ENCODE data around the gene CAND1. TPM values are rescaled to one million over a fixed set of nuclear protein-coding genes. Genes with fewer than 3 reads are reported as not detected.

Gene CAND1
- total and polyA plus RNA-seq, 2 of the 8 experiments (the other 6 are each of a cell fraction or from before 2014, with no cell fraction given), result 39.4 to 271 TPM

- H3K9ac ChIP-seq (replicated peaks in 1 of 4; ENCODE audit: extremely low read depth in 1 of 4, low read depth in 3 of 4, low read length in 3 of 4), result peak overlapping the region; percentile 60 to 91 (median 91)
- TF ChIP-seq ATF3 (IDR thresholded peaks at IDR 0.05; ENCODE audit: insufficient read depth, low read depth, low read length) (no peak), ASH2L (IDR thresholded peaks at IDR 0.05; ENCODE audit: low read length) (peak; percentile 93), BACH1 (IDR thresholded peaks at IDR 0.05; ENCODE audit: low read length) (peak; percentile 36; the same call in 1 of the 2 replicates), POLR2A (IDR thresholded peaks at IDR 0.05; ENCODE audit: control extremely low read depth in 1 of 2, low read depth in 2 of 2, low read length in 2 of 2) (peak in 1 of 2 experiments; percentile 13; a peak in 2 of 3 replicates), ZNF274 (IDR thresholded peaks at IDR 0.05; ENCODE audit: borderline replicate concordance, extremely low read depth, low read length) (no peak), GTF2F1 (IDR thresholded peaks at IDR 0.05; ENCODE audit: borderline replicate concordance, low read depth, low read length) (no peak), POLR2AphosphoS5 (IDR thresholded peaks at IDR 0.05; ENCODE audit: low read depth, low read length) (no peak; the same call in 1 of the 2 replicates), SAP30 (IDR thresholded peaks at IDR 0.05; ENCODE audit: insufficient read depth, insufficient replicate concordance, low read length) (peak; percentile 57), GABPA (IDR thresholded peaks at IDR 0.05; ENCODE audit: borderline replicate concordance, insufficient read depth, low read length) (no peak), SUZ12 (IDR thresholded peaks at IDR 0.05; ENCODE audit: low read length) (no peak), SP1 (IDR thresholded peaks at IDR 0.05; ENCODE audit: low read depth, low read length) (no peak)
Measured at GRCh38 chr12:67269633-67270573, 745 bp downstream of the CAND1 start.

More at GRCh38 chr12:67269633-67270573, 745 bp downstream of the CAND1 start:
- Histone ChIP-seq H3K27ac (ENCODE audit: low read depth, low read length) (peak overlapping the region; percentile 96), H3K79me2 (ENCODE audit: control insufficient read depth in 1 of 2, insufficient read depth in 2 of 2, low read length in 2 of 2) (peaks cover 30 to 53% of the 10 kb centered on the region in 2 experiments), H4K20me1 (replicated peaks in 1 of 2; ENCODE audit: control insufficient read depth in 1 of 2, insufficient read depth in 2 of 2, low read length in 2 of 2) (peaks cover 2 to 10% of the 10 kb centered on the region in 2 experiments), H2BK12ac (ENCODE audit: low read depth, low read length) (no peak overlapping the region), H4K91ac (replicated peaks; ENCODE audit: insufficient read length, low read length) (no peak overlapping the region), H3K4ac (replicated peaks; ENCODE audit: insufficient read length, low read depth, low read length) (no peak overlapping the region), H3K14ac (ENCODE audit: insufficient read length) (no peak overlapping the region), H2BK20ac (ENCODE audit: low read length) (no peak overlapping the region), H2AK5ac (ENCODE audit: low read depth, low read length) (no peak overlapping the region), H3K79me1 (ENCODE audit: low read depth, low read length) (no peaks in the 10 kb centered on the region; the same call in 1 of the 2 replicates), H3K56ac (replicated peaks; ENCODE audit: insufficient read length, low read depth, low read length) (peak overlapping the region; percentile 62), H3K4me3 (ENCODE audit: extremely low read depth in 1 of 4, insufficient read depth in 2 of 4, low read depth in 3 of 4, low read length in 4 of 4) (peak overlapping the region; percentile 89 to 98 (median 96)), H4K8ac (ENCODE audit: extremely low read depth, insufficient read depth, low read length) (peak overlapping the region; percentile 98), H3K9me3 (ENCODE audit: insufficient read depth in 2 of 2, low read depth in 1 of 2, low read length in 1 of 2) (no peaks in the 10 kb centered on the region), H3K23ac (ENCODE audit: insufficient read length) (no peak overlapping the region), H2BK15ac (ENCODE audit: low read length) (no peak overlapping the region), H2BK120ac (replicated peaks; ENCODE audit: low read depth, low read length) (no peak overlapping the region), H3K27me3 (replicated peaks in 1 of 4; ENCODE audit: control insufficient read depth in 3 of 4, extremely low read depth in 1 of 4, insufficient read depth in 3 of 4, low read length in 3 of 4) (no peaks in the 10 kb centered on the region), H3K4me2 (ENCODE audit: insufficient read depth in 1 of 2, low read depth in 2 of 2, low read length in 2 of 2) (peak overlapping the region; percentile 72 to 95), H2AFZ (ENCODE audit: low read length) (no peak overlapping the region), H3K18ac (ENCODE audit: extremely low read depth, low read length) (peak overlapping the region; percentile 97; the same call in 1 of the 2 replicates), H2BK5ac (ENCODE audit: low read depth, low read length) (peak overlapping the region; percentile 94), H4K5ac (ENCODE audit: insufficient read length, low read depth, low read length) (peak overlapping the region; percentile 71), H3K4me1 (replicated peaks in 1 of 4; ENCODE audit: control insufficient read depth in 3 of 4, insufficient read depth in 4 of 4, low read length in 3 of 4) (peaks cover 0 to 2% (median 0%) of the 10 kb centered on the region in 4 experiments; a peak in 1 of 7 replicates), H3K23me2 (ENCODE audit: low read depth, low read length) (peaks cover 7% of the 10 kb centered on the region), H3K36me3 (ENCODE audit: control insufficient read depth in 2 of 4, insufficient read depth in 4 of 4, low read length in 3 of 4) (peaks cover 0 to 9% (median 0%) of the 10 kb centered on the region in 4 experiments; a peak in 1 of 8 replicates)
- ChIA-PET CTCF (ENCODE audit: partially characterized antibody) (interaction anchor here (1.2 to 1.6 kb wide), 3 partner anchors 9 to 245 kb away, joined by 4 to 6 read pairs (median 6); no protein-coding TSS in a partner anchor), POLR2A (ENCODE audit: partially characterized antibody) (interaction anchor here (0.7 to 3.0 kb wide), 23 partner anchors 8 to 530 kb away, joined by 3 to 36 read pairs (median 4); no protein-coding TSS in a partner anchor)
- 2% methylated on average over 57 of the region's 61 CpGs; no CpG with 5 or more reads in 1 of the 2 experiments for WGBS, 2 experiments (ENCODE audit: extremely low coverage in 1 of 2, insufficient coverage in 1 of 2, insufficient read length in 1 of 2, insufficient replicate concordance in 2 of 2, low coverage in 1 of 2, low lambda C conversion rate in 2 of 2, missing lambda C conversion rate in 1 of 2)
- FAIRE-seq (no peak), DNase-seq (ENCODE audit: low read depth in 1 of 2, low spot score in 2 of 2) (peak in 1 of 2 experiments; percentile 74)
